GM12891 (cell line): ENCODE data around the gene XRCC3.

Source experiments
- DNase-seq: peaks from one replicate; pipeline ENCODE4 v3.0.0; 2011; ENCODE audit warnings: low spot score; ENCODE audit not compliant: insufficient read length
- FAIRE-seq: peaks from 2 replicates; lab custom pipeline; 2011; peaks lifted over from hg19 to GRCh38; lab: Jason Lieb, UNC
- PAX5 ChIP-seq: IDR thresholded peaks from 2 replicates; pipeline ENCODE4 v1.6.1; 2011; ENCODE audit warnings: low read length, moderate library complexity, mild to moderate bottlenecking; ENCODE audit not compliant: insufficient read depth, severe bottlenecking
- POLR2A ChIP-seq: IDR thresholded peaks from 2 replicates; pipeline ENCODE4 v1.6.1; 2011; ENCODE audit warnings: low read depth, low read length, control low read depth
- POLR2AphosphoS5 ChIP-seq: IDR thresholded peaks from 2 replicates; pipeline ENCODE4 v1.6.1; 2011; ENCODE audit warnings: low read depth, low read length, control low read depth
- POU2F2 ChIP-seq: IDR thresholded peaks from 2 replicates; pipeline ENCODE4 v1.6.1; 2011; ENCODE audit warnings: low read depth, mild to moderate bottlenecking, control low read depth, low read length, moderate library complexity
- SPI1 ChIP-seq: IDR thresholded peaks from 2 replicates; pipeline ENCODE4 v1.6.1; 2011; ENCODE audit warnings: low read depth, low read length, control low read depth
- TAF1 ChIP-seq: IDR thresholded peaks from 2 replicates; pipeline ENCODE4 v1.6.1; 2011; ENCODE audit warnings: low read depth, low read length, control low read depth

Gene XRCC3

DNA sequence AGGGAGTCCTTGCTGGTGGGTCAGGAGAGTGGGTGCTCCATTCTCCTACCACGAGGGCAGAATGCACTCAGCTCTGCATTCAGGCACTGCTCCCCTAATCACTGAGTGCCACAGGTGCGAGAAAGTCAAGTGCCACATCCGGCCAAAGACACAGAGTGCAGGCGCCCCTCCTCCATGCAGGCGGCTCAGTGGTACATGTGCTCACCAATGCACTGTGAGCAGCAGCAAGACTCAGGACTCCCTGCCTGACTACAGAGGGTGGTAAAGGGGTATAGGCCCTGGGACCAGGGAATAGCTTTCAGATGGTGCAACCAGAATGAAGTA lies 33.2 kb upstream of the XRCC3 start:
- DNase-seq (no peak), FAIRE-seq (no peak)
- TF ChIP-seq POLR2A: no peak
- TF ChIP-seq POU2F2: no peak
- TF ChIP-seq TAF1: no peak
- TF ChIP-seq PAX5: no peak
- TF ChIP-seq SPI1: no peak
- no peak for TF ChIP-seq POLR2AphosphoS5

DNA sequence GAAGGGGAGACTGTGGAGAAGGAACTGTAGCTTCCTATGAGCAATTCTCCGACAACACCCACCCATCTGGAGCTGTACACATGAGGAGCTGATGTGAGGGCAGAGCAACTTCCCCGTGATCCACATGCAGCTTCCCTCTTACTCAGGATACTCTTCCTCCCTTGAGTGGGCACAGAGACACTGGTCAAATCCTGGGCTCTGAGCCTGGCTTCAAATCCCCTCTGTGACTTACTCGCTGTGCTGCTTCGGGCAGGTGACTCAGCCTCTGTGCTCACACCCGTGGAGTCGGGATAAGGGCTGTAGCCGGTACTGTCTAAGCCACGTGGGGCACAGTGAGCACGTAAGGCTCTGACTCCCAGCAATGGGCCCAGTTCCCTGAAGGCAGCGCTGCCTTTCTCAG lies 31.4 kb upstream of the XRCC3 start:
- no peak for FAIRE-seq
- TF ChIP-seq SPI1 (no peak), POU2F2 (no peak), POLR2A (no peak), TAF1 (no peak), PAX5 (no peak), POLR2AphosphoS5 (no peak)
- no peak for DNase-seq

DNA sequence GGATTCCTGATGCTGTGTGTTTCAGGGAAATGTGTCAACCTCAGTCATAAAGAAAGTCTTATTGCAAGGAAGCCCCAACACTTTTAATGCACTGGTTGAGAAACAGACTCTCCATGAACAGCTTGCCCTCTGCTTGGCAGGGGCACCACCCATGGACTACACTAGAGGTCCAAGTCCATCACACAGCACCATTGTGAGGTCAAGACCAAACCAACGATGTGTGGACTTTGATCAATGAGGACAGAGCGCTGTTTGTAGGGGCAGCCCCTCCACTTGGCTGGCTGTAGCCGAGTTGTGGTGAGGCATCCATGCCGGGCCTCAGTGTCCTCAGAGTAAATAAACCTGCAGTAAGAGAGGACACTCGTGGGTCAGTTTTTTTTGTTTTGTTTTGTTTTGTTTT lies 30.2 kb upstream of the XRCC3 start:
- peak; percentile 41 for FAIRE-seq
- TF ChIP-seq SPI1 (no peak), POU2F2 (no peak), POLR2A (no peak), TAF1 (no peak), POLR2AphosphoS5 (no peak), PAX5 (no peak)
- DNase-seq: no peak

DNA sequence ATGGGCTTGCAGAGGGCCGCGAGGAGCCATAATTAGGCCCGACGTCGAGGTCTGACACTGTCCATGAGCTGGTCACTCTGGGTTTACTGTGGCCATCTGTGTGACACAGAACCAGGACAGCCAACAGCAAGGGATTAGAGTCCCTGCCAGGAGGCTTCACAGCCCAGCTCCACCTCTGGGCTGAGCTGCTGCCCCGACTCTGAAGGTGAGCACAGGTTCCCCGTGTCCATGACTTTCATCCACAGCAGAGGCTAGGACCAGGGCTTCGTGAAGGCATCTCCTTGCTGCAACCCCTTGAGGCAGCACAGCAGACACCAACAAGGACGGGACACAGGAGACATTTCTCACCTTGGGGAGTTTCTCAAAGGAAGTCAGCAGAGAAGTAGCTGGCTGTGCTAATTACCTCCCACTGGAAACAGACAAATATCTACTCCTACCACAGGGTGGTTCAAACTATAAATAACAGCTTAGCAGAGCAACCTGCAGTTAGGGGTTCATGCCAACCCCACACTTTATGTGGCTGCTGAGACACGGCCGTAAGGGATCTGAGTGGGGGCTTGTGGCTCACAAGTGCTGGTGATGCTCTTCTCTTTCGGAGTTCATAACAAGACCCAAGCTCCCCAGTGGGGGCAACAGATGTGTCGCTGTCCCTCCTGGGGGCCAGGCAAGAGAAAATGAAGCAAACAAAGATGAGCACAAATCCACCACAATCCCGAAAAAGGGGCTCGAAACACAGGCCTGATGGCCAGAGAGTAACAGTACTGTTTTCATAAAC lies 29.6 kb upstream of the XRCC3 start:
- no peak for FAIRE-seq

DNA sequence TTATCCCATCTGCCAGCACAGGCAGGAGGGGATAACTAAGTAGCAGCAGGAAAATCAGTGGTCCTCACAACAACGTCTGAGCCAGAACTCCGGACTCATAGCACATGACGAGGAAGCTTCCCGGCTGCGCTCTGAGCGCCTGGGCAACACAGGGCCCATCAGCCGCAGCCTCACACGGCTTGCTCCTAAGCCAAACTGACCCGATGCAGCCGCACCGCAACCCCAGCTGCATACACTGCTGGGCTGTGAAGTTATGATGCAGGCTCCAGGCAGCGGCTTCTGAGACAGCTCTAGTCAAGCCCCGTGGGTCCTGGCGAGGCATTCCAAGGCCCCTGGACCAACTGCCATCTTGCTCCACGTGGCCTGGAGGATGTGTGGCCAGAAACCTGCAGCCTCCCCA lies 28.4 kb upstream of the XRCC3 start:
- DNase-seq (no peak), FAIRE-seq (no peak)
- TF ChIP-seq SPI1: no peak
- TF ChIP-seq TAF1: no peak
- no peak for TF ChIP-seq POLR2AphosphoS5
- no peak for TF ChIP-seq POLR2A
- no peak for TF ChIP-seq POU2F2
- TF ChIP-seq PAX5: no peak

More for the DNA sequence above, 29.6 kb upstream of the XRCC3 start:
- DNase-seq: no peak
- TF ChIP-seq POU2F2 (no peak), POLR2A (no peak), POLR2AphosphoS5 (no peak), TAF1 (no peak), SPI1 (no peak), PAX5 (no peak)

DNA sequence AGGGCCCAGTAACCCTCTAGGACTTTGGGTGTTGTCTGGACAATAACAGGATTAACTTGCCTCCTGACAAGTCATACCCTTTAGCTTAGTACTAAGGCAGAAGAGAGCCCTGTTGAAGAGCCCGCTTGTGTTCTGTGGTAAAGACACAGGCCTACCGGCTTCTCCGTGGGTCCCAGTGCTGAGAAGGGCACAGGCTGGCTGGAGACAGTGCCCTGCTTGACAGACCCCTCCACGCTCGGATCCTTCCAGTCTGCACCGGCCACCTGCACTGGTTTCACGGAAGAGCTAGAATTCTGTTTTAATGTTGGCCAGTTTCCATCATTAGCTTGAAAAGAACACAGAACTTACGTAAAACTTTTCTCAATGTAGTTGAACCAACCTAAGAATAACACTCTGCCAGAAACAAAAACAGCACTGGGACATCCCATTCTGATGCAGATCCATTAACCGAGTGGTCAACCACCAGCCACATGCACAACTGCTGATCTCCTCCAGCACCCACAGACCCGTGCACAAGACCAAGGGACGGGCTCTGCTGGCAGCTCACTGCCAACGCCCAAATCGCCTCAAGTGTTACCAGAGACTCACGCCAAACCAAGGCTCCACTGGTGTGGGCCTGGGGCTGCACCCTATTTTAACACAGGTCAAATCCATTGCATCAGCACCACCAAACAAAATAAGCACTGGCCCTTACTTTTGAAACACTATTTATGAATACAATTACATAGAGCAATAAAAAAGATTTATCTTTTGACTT lies 27.4 kb upstream of the XRCC3 start:
- TF ChIP-seq POLR2AphosphoS5: no peak
- no peak for TF ChIP-seq POLR2A
- TF ChIP-seq POU2F2: no peak
- DNase-seq (no peak), FAIRE-seq (no peak)

DNA sequence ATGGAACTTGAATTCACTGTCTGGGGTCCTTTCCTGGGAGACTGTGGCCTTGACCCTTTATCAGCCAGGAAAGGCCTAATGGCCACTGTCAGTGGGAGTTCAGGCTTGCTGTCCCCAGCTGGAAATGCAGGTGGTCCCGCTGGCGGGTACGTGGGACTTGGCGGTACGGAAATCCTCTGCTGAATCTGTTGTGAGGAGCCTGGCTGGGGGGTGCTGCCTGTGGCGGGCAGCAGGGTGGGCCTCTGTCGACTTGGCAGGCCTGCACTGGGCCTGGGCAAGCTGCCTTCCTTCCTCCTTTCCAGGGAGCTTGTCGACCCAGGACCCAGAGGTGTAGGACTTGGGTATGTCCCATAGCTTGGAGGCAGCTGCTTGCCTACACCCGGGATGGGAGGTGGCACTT lies 26.6 kb upstream of the XRCC3 start:
- TF ChIP-seq POLR2A: no peak
- DNase-seq (no peak), FAIRE-seq (no peak)

DNA sequence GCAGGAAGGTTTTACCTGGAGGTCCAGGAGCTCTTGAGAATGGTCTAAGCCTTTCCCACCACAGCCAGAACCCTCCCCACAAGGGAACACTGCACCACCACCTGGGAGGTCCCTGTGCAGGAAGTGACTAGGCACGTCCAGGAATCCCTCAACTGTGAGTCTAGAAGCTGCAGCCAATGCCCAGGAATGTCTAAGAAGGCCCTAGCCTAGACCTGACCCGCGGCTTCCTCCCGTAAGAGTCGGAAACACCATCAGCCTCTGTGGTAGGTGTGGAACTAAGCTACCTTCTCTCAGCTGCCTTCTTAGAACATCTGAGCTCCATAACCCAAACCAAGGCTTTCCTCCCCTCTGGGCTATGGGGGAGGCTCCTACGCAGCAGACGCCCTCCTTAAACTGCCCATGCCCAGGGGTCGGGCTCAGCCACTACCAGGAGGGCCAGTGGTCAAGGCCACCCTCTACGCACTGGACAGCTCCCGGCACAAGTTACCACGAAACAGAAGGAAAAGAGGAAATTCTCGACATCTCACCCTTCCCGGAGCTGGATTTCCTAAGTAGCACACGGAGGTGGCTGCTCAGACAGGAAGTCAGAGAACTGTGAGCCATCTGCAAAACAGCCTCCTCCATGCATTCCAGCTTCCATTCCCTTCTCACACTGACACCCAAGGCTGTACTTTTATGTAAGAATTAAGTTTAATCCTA lies 25.9 kb upstream of the XRCC3 start:
- DNase-seq: no peak
- TF ChIP-seq POU2F2 (no peak), POLR2AphosphoS5 (no peak), PAX5 (no peak), SPI1 (no peak), POLR2A (no peak), TAF1 (no peak)
- no peak for FAIRE-seq

DNA sequence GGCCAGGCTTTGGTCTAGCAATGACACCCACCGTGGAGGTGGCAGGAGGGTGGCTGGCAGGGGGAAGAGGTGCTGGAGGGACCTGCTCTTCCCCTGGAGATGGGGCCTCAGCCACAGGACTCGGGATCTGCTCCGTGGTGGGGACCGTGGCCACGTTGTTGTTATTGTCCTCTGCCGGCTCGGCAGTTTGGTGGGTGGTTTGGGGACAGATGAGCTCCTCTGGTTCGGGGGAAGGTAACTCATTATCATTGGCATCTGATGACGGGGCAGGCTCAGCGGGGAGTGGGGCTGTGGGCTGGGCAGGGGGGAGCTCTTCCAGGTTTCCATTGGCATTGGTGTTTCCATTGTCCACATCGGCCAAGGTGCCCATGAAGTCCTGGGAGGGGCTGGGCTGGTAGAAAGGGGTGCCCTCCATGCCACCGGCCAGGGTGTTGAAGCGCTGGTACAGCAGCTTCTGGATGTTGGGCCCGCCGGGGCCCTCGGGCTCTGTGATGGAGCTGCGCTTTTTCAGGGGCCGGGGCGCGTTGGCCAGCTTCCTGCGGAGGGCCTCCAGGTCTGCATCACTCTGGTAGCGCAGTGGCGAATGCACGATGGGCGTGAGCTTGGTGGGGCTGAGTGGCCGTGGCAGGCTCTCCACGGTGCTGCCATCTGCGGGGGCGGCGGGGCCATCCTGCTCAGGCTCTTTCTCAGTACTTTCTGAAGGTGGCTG lies 24.7 kb upstream of the XRCC3 start:
- FAIRE-seq (no peak), DNase-seq (no peak)
- no peak for TF ChIP-seq POU2F2
- no peak for TF ChIP-seq TAF1
- no peak for TF ChIP-seq PAX5

DNA sequence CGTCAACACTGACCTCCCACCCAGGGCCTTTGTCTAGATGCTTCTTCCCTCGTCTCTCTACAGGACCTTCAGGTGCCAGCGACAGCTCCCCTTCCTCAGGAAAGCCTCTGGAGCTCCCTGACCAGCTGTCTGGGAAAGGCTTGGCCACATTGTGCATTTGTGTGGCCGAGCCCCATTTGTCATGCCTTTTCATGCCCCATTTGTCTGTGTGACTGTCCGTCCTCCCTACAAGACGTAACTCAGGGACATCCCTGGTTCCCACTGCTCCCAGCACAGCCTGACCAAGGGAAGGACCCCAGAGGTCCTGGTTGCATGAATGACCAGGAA lies 24.2 kb upstream of the XRCC3 start:
- TF ChIP-seq SPI1: no peak
- no peak for TF ChIP-seq PAX5
- TF ChIP-seq POLR2A: no peak
- TF ChIP-seq TAF1: no peak
- TF ChIP-seq POU2F2: no peak
- no peak for TF ChIP-seq POLR2AphosphoS5
- FAIRE-seq (no peak), DNase-seq (no peak)
